ENCODE data around the gene STT3A.

Gene STT3A

GRCh38 chr11:125627236-125627910 lies 34.7 kb downstream of the STT3A start:
- Histone ChIP-seq H3F3A (ENCODE audit: insufficient read depth) (peaks cover 5% of the 10 kb centered on the region; the same call in 1 of the 2 replicates), H3K27ac (ENCODE audit: low read depth, low read length) (no peak overlapping the region), H2AFZ (ENCODE audit: low read depth, low read length, severe bottlenecking) (no peak overlapping the region), H4K20me1 (ENCODE audit: low read depth, low read length) (no peaks in the 10 kb centered on the region), H3K9me2 (replicated peaks; ENCODE audit: insufficient read depth, low read length) (no peaks in the 10 kb centered on the region), H3K9me3 (ENCODE audit: insufficient read depth, low read length) (no peaks in the 10 kb centered on the region), H3K27me3 (ENCODE audit: low read length) (no peaks in the 10 kb centered on the region), H3K79me2 (ENCODE audit: insufficient read depth, low read length) (peaks cover 33% of the 10 kb centered on the region), H3K4me3 (ENCODE audit: insufficient read depth, low read length, poor library complexity, severe bottlenecking) (peak overlapping the region; percentile 83), H3K9ac (ENCODE audit: low read length) (peak overlapping the region; percentile 89), H3K36me3 (ENCODE audit: low read length) (peaks cover 5% of the 10 kb centered on the region; the same call in 1 of the 2 replicates), H3K4me2 (ENCODE audit: low read depth, low read length, poor library complexity, severe bottlenecking) (peak overlapping the region; percentile 90)
- TF ChIP-seq EZH2phosphoT487 (conservative IDR thresholded peaks at IDR 0.05; ENCODE audit: low read length) (no peak), CTCF (IDR thresholded peaks at IDR 0.05; ENCODE audit: insufficient read depth, low read length, poor library complexity, severe bottlenecking) (no peak)

GRCh38 chr11:125637840-125638239 lies 45.2 kb downstream of the STT3A start:
- Histone ChIP-seq H2AFZ (ENCODE audit: low read depth, low read length, severe bottlenecking) (no peak overlapping the region), H3K36me3 (ENCODE audit: low read length) (peaks cover 15% of the 10 kb centered on the region; the same call in 1 of the 2 replicates), H3K79me2 (ENCODE audit: insufficient read depth, low read length) (peaks cover 4% of the 10 kb centered on the region; the same call in 1 of the 2 replicates), H3K27me3 (ENCODE audit: low read length) (no peaks in the 10 kb centered on the region), H4K20me1 (ENCODE audit: low read depth, low read length) (no peaks in the 10 kb centered on the region), H3K4me3 (ENCODE audit: insufficient read depth, low read length, poor library complexity, severe bottlenecking) (no peak overlapping the region), H3K9me3 (ENCODE audit: insufficient read depth, low read length) (no peaks in the 10 kb centered on the region), H3K9me2 (replicated peaks; ENCODE audit: insufficient read depth, low read length) (no peaks in the 10 kb centered on the region), H3K9ac (ENCODE audit: low read length) (no peak overlapping the region), H3F3A (ENCODE audit: insufficient read depth) (no peaks in the 10 kb centered on the region), H3K4me2 (ENCODE audit: low read depth, low read length, poor library complexity, severe bottlenecking) (no peak overlapping the region), H3K27ac (ENCODE audit: low read depth, low read length) (no peak overlapping the region)
- TF ChIP-seq CTCF (IDR thresholded peaks at IDR 0.05; ENCODE audit: insufficient read depth, low read length, poor library complexity, severe bottlenecking) (no peak), EZH2phosphoT487 (conservative IDR thresholded peaks at IDR 0.05; ENCODE audit: low read length) (no peak)

- H3K79me2 ChIP-seq (ENCODE audit: insufficient read depth, low read length): peaks cover 4% of the 10 kb centered on the region; the same call in 1 of the 2 replicates
- H3K27me3 ChIP-seq (ENCODE audit: low read length): no peaks in the 10 kb centered on the region
- no peak overlapping the region for H3K4me3 ChIP-seq (ENCODE audit: insufficient read depth, low read length, poor library complexity, severe bottlenecking)
- no peaks in the 10 kb centered on the region for H4K20me1 ChIP-seq (ENCODE audit: low read depth, low read length)
- TF ChIP-seq EZH2phosphoT487 (conservative IDR thresholded peaks at IDR 0.05; ENCODE audit: low read length) (no peak), CTCF (IDR thresholded peaks at IDR 0.05; ENCODE audit: insufficient read depth, low read length, poor library complexity, severe bottlenecking) (no peak)
- H3F3A ChIP-seq (ENCODE audit: insufficient read depth): no peaks in the 10 kb centered on the region
- H3K27ac ChIP-seq (ENCODE audit: low read depth, low read length): no peak overlapping the region
- H3K36me3 ChIP-seq (ENCODE audit: low read length): peaks cover 11% of the 10 kb centered on the region; the same call in 1 of the 2 replicates
- no peak overlapping the region for H3K9ac ChIP-seq (ENCODE audit: low read length)
- no peaks in the 10 kb centered on the region for H3K9me3 ChIP-seq (ENCODE audit: insufficient read depth, low read length)
- H2AFZ ChIP-seq (ENCODE audit: low read depth, low read length, severe bottlenecking): no peak overlapping the region
- H3K9me2 ChIP-seq (replicated peaks; ENCODE audit: insufficient read depth, low read length): no peaks in the 10 kb centered on the region
- no peak overlapping the region for H3K4me2 ChIP-seq (ENCODE audit: low read depth, low read length, poor library complexity, severe bottlenecking)
Observed at GRCh38 chr11:125638315-125638714, 45.7 kb downstream of the STT3A start.
